Ascending aorta (tissue), 2 donors: ENCODE measurements around the gene FHIT. TPM values are rescaled to one million over a fixed set of nuclear protein-coding genes. Genes with fewer than 3 reads are reported as not detected.

Experiments used
- DNase-seq, 2 donors: peaks; one replicate each; pipeline ENCODE4 v3.0.0-alpha.2; 2019; ENCODE audit warnings: low spot score in 2 of 2
- H3K27ac ChIP-seq, 2 donors: fragments of 200-600 bp; sonication (generic); one replicate each; pipeline ENCODE4 v1.5.1; 2016 to 2017; ENCODE audit warnings: mild to moderate bottlenecking in 1 of 2
- H3K27me3 ChIP-seq: fragments of 200-600 bp; sonication (generic); one replicate; pipeline ENCODE4 v1.5.1; 2017
- H3K36me3 ChIP-seq, 2 donors: fragments of 200-600 bp; sonication (generic); one replicate each; pipeline ENCODE4 v1.5.1; 2016
- H3K4me1 ChIP-seq, 2 donors: fragments of 200-600 bp; sonication (generic); one replicate each; pipeline ENCODE4 v1.5.1; 2016 to 2017; ENCODE audit warnings: mild to moderate bottlenecking in 1 of 2
- H3K4me3 ChIP-seq, 2 donors: fragments of 200-600 bp; sonication (generic); one replicate each; pipeline ENCODE4 v1.5.1; 2016 to 2017; ENCODE audit warnings: mild to moderate bottlenecking in 1 of 2
- H3K9me3 ChIP-seq, 2 donors: fragments of 200-600 bp; sonication (generic); one replicate each; pipeline ENCODE4 v1.5.1; 2016
- intact Hi-C: fragments of 100-400 bp; cut with DNase I; formaldehyde crosslinking; loops from one replicate; pipeline ENCODE4 v1.15.1; 2023
- total RNA-seq: library from RNA; depleted of rRNA; stranded (reverse); fragments of >200 nt; gene quantifications from one replicate; pipeline ENCODE4 v1.1.0, GENCODE V29; 2016
- TF ChIP-seq, protein P1 (sequence below), 3 experiments: fragments of 200-600 bp in 2 of 3; fragments of 450-650 bp in 1 of 3; sonication (generic) in 2 of 3; IDR thresholded peaks; one replicate each; pipeline ENCODE4 v1.5.1; 2016 to 2019; ENCODE audit warnings: antibody characterized with exemption in 3 of 3, mild to moderate bottlenecking in 1 of 3, moderate library complexity in 1 of 3

Gene FHIT
- total RNA-seq, 1 donor from 2014 or later: 0.21 TPM

DNA sequence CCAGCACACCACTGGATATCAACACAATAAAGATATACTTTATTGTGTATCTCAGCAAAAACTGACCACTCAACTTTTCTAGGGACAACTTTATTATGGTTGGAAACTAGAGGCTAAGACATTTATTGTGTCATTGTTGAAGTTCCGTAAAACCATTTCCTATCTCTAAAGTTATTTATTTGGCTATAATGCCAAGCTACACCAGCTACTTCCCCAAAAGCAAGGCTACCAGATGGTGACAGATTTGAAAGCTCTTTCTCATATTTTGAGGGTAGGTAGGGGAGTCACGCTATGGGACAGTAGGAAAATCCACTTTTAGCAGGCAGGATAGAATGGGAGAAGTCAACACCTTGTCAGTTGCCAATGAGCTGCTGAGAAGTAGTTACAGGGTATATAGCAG, 1366.8 kb downstream of the FHIT start:
- intact Hi-C loops: no loop called here
- H3K27ac ChIP-seq: no peak overlapping the region
- no peaks in the 10 kb centered on the region for H3K27me3 ChIP-seq
- DNase-seq: no peak
- H3K4me3 ChIP-seq: no peak overlapping the region
- TF ChIP-seq, protein P1, sequence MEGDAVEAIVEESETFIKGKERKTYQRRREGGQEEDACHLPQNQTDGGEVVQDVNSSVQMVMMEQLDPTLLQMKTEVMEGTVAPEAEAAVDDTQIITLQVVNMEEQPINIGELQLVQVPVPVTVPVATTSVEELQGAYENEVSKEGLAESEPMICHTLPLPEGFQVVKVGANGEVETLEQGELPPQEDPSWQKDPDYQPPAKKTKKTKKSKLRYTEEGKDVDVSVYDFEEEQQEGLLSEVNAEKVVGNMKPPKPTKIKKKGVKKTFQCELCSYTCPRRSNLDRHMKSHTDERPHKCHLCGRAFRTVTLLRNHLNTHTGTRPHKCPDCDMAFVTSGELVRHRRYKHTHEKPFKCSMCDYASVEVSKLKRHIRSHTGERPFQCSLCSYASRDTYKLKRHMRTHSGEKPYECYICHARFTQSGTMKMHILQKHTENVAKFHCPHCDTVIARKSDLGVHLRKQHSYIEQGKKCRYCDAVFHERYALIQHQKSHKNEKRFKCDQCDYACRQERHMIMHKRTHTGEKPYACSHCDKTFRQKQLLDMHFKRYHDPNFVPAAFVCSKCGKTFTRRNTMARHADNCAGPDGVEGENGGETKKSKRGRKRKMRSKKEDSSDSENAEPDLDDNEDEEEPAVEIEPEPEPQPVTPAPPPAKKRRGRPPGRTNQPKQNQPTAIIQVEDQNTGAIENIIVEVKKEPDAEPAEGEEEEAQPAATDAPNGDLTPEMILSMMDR (IDR thresholded peaks at IDR 0.05): no peak
- no peaks in the 10 kb centered on the region for H3K9me3 ChIP-seq
- no peaks in the 10 kb centered on the region for H3K4me1 ChIP-seq
- no peaks in the 10 kb centered on the region for H3K36me3 ChIP-seq

DNA sequence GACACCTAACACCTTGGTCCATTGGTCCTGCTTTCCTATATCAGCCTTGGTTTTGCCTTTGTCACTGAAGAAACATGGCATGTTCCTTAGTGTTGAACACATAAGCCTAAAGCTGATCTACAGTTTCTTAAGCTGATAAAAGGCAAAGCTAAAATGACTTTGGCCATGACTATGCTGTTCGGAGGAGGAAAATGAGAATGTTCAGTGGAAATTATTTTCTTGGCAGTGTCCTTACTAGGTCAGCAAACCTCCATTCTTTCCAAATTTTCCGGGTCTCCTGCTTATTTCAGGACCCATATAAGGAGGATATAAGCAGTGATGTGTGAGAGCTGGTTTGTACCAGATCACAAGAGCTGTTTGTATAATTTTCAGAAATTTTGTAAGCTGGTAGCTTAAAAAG, 1368.5 kb downstream of the FHIT start:
- Histone ChIP-seq H3K36me3 (no peaks in the 10 kb centered on the region), H3K27me3 (no peaks in the 10 kb centered on the region), H3K4me3 (no peak overlapping the region), H3K4me1 (no peaks in the 10 kb centered on the region), H3K9me3 (no peaks in the 10 kb centered on the region), H3K27ac (no peak overlapping the region)
- intact Hi-C loops: no loop called here
- TF ChIP-seq, protein P1 (IDR thresholded peaks at IDR 0.05): no peak
- DNase-seq: no peak

DNA sequence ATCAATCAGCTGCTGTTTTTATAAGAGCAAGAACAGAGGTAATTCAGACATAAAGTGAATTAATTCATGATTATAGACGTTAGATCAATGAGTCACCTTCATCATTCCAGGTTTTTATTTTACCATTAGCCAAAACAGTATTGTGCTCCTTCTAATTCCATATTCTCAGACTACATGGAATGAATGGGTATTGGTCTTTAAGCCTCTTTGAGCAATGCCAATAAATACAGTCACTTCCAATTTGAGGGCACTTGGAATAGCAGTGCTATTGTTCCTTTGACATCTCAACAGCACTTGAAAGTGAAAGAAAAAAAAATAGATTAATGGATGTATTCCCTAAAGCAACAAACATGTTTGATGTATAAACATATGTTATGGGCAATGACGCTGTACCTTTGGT, 1370.5 kb downstream of the FHIT start:
- TF ChIP-seq, protein P1 (IDR thresholded peaks at IDR 0.05): no peak
- intact Hi-C loops: no loop called here
- no peaks in the 10 kb centered on the region for H3K36me3 ChIP-seq
- H3K4me1 ChIP-seq: no peaks in the 10 kb centered on the region
- H3K27me3 ChIP-seq: no peaks in the 10 kb centered on the region
- no peaks in the 10 kb centered on the region for H3K9me3 ChIP-seq
- no peak overlapping the region for H3K27ac ChIP-seq
- H3K4me3 ChIP-seq: no peak overlapping the region
- DNase-seq: no peak

- no peak overlapping the region for H3K4me3 ChIP-seq
- intact Hi-C loops: no loop called here
- no peaks in the 10 kb centered on the region for H3K36me3 ChIP-seq
- H3K27ac ChIP-seq: no peak overlapping the region
- TF ChIP-seq, protein P1 (IDR thresholded peaks at IDR 0.05): no peak
- DNase-seq: no peak
- H3K27me3 ChIP-seq: no peaks in the 10 kb centered on the region
- no peaks in the 10 kb centered on the region for H3K9me3 ChIP-seq
- H3K4me1 ChIP-seq: no peaks in the 10 kb centered on the region
Measured at GRCh38 chr3:59879031-59879581, 1372.1 kb downstream of the FHIT start.

GRCh38 chr3:59878038-59878427, 1373.2 kb downstream of the FHIT start:
- no peak for DNase-seq
- intact Hi-C loops: no loop called here
- H3K4me3 ChIP-seq: no peak overlapping the region
- no peak overlapping the region for H3K27ac ChIP-seq
- no peaks in the 10 kb centered on the region for H3K4me1 ChIP-seq
- TF ChIP-seq, protein P1 (IDR thresholded peaks at IDR 0.05): no peak
- H3K27me3 ChIP-seq: no peaks in the 10 kb centered on the region
- no peaks in the 10 kb centered on the region for H3K36me3 ChIP-seq
- H3K9me3 ChIP-seq: no peaks in the 10 kb centered on the region
